Liver (tissue), 3 donors: Measurements from ENCODE around the gene GUCA1C.

Source experiments
- EGR1 ChIP-seq, 2 donors: IDR thresholded peaks; 2 replicates each; pipeline ENCODE4 v1.6.1; 2016 to 2018; ENCODE audit warnings: antibody characterized with exemption in 2 of 2, low read depth in 2 of 2
- FOXA1 ChIP-seq: IDR thresholded peaks from 2 replicates; pipeline ENCODE4 v1.6.1; 2016; ENCODE audit warnings: antibody characterized with exemption
- GABPA ChIP-seq, 2 donors: IDR thresholded peaks in 1 of 2; conservative IDR thresholded peaks in 1 of 2; 2 replicates each; pipeline ENCODE4 v1.6.1; 2016; ENCODE audit warnings: antibody characterized with exemption in 2 of 2, mild to moderate bottlenecking in 1 of 2, moderate library complexity in 1 of 2
- HNF4A ChIP-seq, 2 donors: conservative IDR thresholded peaks; 2 replicates each; pipeline ENCODE4 v1.6.1; 2016; ENCODE audit warnings: antibody characterized with exemption in 2 of 2, mild to moderate bottlenecking in 2 of 2
- HNF4G ChIP-seq: IDR thresholded peaks from 2 replicates; pipeline ENCODE4 v1.6.1; 2016; ENCODE audit warnings: antibody characterized with exemption
- JUND ChIP-seq, 2 donors: IDR thresholded peaks; 2 replicates each; pipeline ENCODE4 v1.6.1; 2016; ENCODE audit warnings: antibody characterized with exemption in 2 of 2
- RAD21 ChIP-seq, 2 donors: IDR thresholded peaks; 2 replicates each; pipeline ENCODE4 v1.6.1; 2016; ENCODE audit warnings: antibody characterized with exemption in 2 of 2, mild to moderate bottlenecking in 2 of 2
- SP1 ChIP-seq: IDR thresholded peaks from 2 replicates; pipeline ENCODE4 v1.6.1; 2018; ENCODE audit warnings: antibody characterized with exemption, mild to moderate bottlenecking
- TAF1 ChIP-seq: conservative IDR thresholded peaks from 2 replicates; pipeline ENCODE4 v1.6.1; 2016; ENCODE audit warnings: antibody characterized with exemption, mild to moderate bottlenecking
- TF ChIP-seq, protein P1 (sequence below): fragments of 150-350 bp; IDR thresholded peaks from 2 replicates; pipeline ENCODE4 v1.5.1; 2017; ENCODE audit warnings: improper control_type of control experiment, low read depth, low read length; ENCODE audit not compliant: missing input control
- TF ChIP-seq, protein P2 (sequence below): IDR thresholded peaks from 2 replicates; pipeline ENCODE4 v1.6.1; 2016; ENCODE audit warnings: antibody characterized with exemption
- TF ChIP-seq, protein P3 (sequence below): IDR thresholded peaks from 2 replicates; pipeline ENCODE4 v1.6.1; 2016; ENCODE audit warnings: antibody characterized with exemption
- TF ChIP-seq, protein P4 (sequence below): IDR thresholded peaks from 2 replicates; pipeline ENCODE4 v1.6.1; 2016; ENCODE audit warnings: antibody characterized with exemption
- donor health status: healthy.
- donor health status: healthy.

DNA sequence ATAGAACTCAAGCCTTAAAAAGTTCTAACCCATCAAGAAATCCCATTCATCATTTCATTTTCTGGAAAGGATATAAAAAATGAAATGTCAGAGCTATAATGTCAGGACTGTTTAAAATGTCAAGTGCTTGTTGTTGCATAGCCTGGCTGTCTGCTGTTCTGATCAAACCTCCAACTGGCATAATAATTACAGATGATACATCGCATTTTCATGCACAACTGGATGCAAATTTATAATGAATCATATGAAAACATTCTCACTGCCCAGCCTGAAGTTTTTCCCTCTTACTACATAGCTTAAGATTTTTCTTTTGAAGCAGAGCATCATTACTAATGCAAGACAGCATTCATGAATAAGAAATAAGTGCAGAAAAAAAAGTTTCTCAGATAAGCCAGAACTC is 46.5 kb downstream of the GUCA1C start:
- TF ChIP-seq, protein P1, sequence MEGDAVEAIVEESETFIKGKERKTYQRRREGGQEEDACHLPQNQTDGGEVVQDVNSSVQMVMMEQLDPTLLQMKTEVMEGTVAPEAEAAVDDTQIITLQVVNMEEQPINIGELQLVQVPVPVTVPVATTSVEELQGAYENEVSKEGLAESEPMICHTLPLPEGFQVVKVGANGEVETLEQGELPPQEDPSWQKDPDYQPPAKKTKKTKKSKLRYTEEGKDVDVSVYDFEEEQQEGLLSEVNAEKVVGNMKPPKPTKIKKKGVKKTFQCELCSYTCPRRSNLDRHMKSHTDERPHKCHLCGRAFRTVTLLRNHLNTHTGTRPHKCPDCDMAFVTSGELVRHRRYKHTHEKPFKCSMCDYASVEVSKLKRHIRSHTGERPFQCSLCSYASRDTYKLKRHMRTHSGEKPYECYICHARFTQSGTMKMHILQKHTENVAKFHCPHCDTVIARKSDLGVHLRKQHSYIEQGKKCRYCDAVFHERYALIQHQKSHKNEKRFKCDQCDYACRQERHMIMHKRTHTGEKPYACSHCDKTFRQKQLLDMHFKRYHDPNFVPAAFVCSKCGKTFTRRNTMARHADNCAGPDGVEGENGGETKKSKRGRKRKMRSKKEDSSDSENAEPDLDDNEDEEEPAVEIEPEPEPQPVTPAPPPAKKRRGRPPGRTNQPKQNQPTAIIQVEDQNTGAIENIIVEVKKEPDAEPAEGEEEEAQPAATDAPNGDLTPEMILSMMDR, result no peak
- TF ChIP-seq TAF1 (no peak), FOXA1 (no peak), EGR1 (IDR thresholded peaks at IDR 0.05; ENCODE audit: low read depth in 2 of 2) (no peak), RAD21 (IDR thresholded peaks at IDR 0.05) (no peak), HNF4A (conservative IDR thresholded peaks at IDR 0.05) (no peak), SP1 (no peak), HNF4G (no peak), JUND (IDR thresholded peaks at IDR 0.05) (no peak), GABPA (IDR thresholded peaks at IDR 0.05 in 1 of 2, conservative IDR thresholded peaks at IDR 0.05 in 1 of 2) (no peak)
- TF ChIP-seq, protein P2, sequence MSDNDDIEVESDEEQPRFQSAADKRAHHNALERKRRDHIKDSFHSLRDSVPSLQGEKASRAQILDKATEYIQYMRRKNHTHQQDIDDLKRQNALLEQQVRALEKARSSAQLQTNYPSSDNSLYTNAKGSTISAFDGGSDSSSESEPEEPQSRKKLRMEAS, result no peak
- TF ChIP-seq, protein P3, sequence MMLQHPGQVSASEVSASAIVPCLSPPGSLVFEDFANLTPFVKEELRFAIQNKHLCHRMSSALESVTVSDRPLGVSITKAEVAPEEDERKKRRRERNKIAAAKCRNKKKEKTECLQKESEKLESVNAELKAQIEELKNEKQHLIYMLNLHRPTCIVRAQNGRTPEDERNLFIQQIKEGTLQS, result no peak
- TF ChIP-seq, protein P4, sequence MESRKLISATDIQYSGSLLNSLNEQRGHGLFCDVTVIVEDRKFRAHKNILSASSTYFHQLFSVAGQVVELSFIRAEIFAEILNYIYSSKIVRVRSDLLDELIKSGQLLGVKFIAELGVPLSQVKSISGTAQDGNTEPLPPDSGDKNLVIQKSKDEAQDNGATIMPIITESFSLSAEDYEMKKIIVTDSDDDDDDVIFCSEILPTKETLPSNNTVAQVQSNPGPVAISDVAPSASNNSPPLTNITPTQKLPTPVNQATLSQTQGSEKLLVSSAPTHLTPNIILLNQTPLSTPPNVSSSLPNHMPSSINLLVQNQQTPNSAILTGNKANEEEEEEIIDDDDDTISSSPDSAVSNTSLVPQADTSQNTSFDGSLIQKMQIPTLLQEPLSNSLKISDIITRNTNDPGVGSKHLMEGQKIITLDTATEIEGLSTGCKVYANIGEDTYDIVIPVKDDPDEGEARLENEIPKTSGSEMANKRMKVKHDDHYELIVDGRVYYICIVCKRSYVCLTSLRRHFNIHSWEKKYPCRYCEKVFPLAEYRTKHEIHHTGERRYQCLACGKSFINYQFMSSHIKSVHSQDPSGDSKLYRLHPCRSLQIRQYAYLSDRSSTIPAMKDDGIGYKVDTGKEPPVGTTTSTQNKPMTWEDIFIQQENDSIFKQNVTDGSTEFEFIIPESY, result no peak
